Dendritic cell treated with granulocyte-macrophage colony-stimulating factor and Interleukin-4, amounts not matched to agents 40 ng/mL and 50 ng/mL, for 4 days (primary cell): Measurements from ENCODE around the gene UBAP1L.
"Not testable (repeated sequence)": the region's sequence is repeated elsewhere in the genome, so short reads cannot be mapped to it uniquely, and the experiment has no call there.

Source experiments
- H3K27ac Mint-ChIP-seq: one replicate; pipeline ENCODE4 v1.8.0; 2022; ENCODE audit warnings: mild to moderate bottlenecking, mixed read lengths
- H3K27me3 Mint-ChIP-seq: one replicate; pipeline ENCODE4 v1.8.0; 2022; ENCODE audit warnings: mild to moderate bottlenecking, mixed read lengths
- H3K36me3 Mint-ChIP-seq: one replicate; pipeline ENCODE4 v1.8.0; 2022; ENCODE audit warnings: low read depth, mixed read lengths
- H3K4me1 Mint-ChIP-seq: one replicate; pipeline ENCODE4 v1.8.0; 2022; ENCODE audit warnings: low read depth, mixed read lengths
- H3K4me3 Mint-ChIP-seq: one replicate; pipeline ENCODE4 v1.8.0; 2022; ENCODE audit warnings: mild to moderate bottlenecking, moderate library complexity, mixed read lengths
- H3K9me3 Mint-ChIP-seq: one replicate; pipeline ENCODE4 v1.8.0; 2022; ENCODE audit warnings: mixed read lengths
- intact Hi-C: fragments of 100-400 bp; cut with micrococcal nuclease; formaldehyde crosslinking; loops from one replicate; pipeline ENCODE4 v1.15.0; 2022

The UBAP1L gene

DNA sequence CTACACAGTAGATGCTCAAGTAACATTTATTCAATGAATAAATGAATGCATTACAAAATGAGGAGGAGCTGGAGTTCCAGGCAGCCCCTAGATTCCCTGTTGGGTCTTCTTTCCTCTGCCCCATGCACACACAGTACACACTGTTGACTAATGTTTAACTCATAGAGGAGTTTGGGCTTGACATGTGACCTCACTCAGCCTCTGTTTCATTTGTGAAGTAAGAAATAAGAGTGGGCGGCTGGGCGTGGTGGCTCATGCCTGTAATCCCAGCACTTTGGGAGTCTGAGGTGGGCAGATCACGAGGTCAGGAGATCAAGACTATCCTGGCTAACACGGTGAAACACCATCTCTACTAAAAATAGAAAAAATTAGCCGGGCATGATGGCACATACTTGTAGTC lies 70.8 kb downstream of the UBAP1L start:
- H3K4me1 Mint-ChIP-seq: peaks cover 23% of the 10 kb centered on the region
- intact Hi-C loops: not testable (repeated sequence)

DNA sequence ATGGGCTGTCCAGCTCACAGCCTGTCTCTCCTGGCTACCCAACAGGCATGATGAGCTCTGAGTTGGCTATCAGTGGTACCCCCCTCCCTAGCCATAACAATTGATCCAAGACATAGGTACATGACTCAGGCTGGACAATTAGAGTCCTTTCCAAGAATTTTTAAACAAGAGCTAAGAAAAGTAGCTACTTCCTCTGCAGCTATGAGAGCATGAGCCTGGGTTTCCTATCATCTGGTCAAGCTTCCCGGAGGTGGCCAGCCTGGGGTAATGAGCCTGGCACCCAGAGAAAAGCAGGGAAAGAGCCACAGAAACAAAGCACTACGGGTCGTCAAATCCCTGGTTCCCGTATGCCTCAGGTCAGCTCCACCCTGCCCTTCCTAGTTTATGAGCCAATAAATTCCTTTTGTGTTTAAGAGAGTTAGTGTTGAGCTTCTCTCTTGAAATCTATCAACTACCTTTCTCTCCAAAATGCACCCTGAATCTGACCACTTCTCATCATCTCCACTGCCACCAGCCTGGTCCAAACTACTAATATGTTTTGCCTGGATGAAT lies 72.1 kb downstream of the UBAP1L start:
- Mint-ChIP-seq H3K27ac (no peak overlapping the region), H3K9me3 (no peaks in the 10 kb centered on the region), H3K27me3 (peaks cover 10% of the 10 kb centered on the region), H3K36me3 (no peaks in the 10 kb centered on the region), H3K4me1 (peaks cover 22% of the 10 kb centered on the region), H3K4me3 (no peak overlapping the region)
- intact Hi-C loops: no loop called here

More for the DNA sequence above, 70.8 kb downstream of the UBAP1L start:
- H3K36me3 Mint-ChIP-seq, H3K27ac Mint-ChIP-seq, H3K9me3 Mint-ChIP-seq: not testable (repeated sequence)
- peak overlapping the region; percentile 17 for H3K4me3 Mint-ChIP-seq
- peaks cover 10% of the 10 kb centered on the region for H3K27me3 Mint-ChIP-seq
